Activated CD8-positive, alpha-beta T cell treated with anti-CD3 and anti-CD28 coated beads for 36 hours (primary cell): ENCODE data around the gene SEMA3B. TPM values are rescaled to one million over a fixed set of nuclear protein-coding genes. Genes with fewer than 3 reads are reported as not detected.

Source experiments
- ATAC-seq: fragments of 200-7000 bp; cut with Tn5 transposase; one replicate; pipeline ENCODE4 v1.10.0; 2021; ENCODE audit warnings: mild to moderate bottlenecking, moderate library complexity
- CTCF ChIA-PET: fragments of 350-600 bp; sonication (Branson Sonifier 250); formaldehyde crosslinking; loops from one replicate; lab custom pipeline; 2021; ENCODE audit warnings: antibody characterized with exemption; lab: Charles Lee
- POLR2A ChIA-PET: fragments of 350-600 bp; sonication (Branson Sonifier 250); formaldehyde crosslinking; loops from one replicate; lab custom pipeline; 2021; ENCODE audit warnings: antibody characterized with exemption; lab: Charles Lee
- DNase-seq: peaks from one replicate; pipeline ENCODE4 v3.0.0-alpha.2; 2020
- H3K27ac Mint-ChIP-seq: one replicate; pipeline ENCODE4 v1.8.0; 2021; ENCODE audit warnings: mild to moderate bottlenecking, mixed read lengths
- H3K27me3 Mint-ChIP-seq: one replicate; pipeline ENCODE4 v1.8.0; 2021; ENCODE audit warnings: mixed read lengths
- H3K36me3 Mint-ChIP-seq: one replicate; pipeline ENCODE4 v1.8.0; 2021; ENCODE audit warnings: low read depth, mixed read lengths
- H3K4me1 Mint-ChIP-seq: one replicate; pipeline ENCODE4 v1.8.0; 2021; ENCODE audit warnings: low read depth, mixed read lengths
- H3K4me3 Mint-ChIP-seq: one replicate; pipeline ENCODE4 v1.8.0; 2021; ENCODE audit warnings: mild to moderate bottlenecking, moderate library complexity, mixed read lengths
- H3K9me3 Mint-ChIP-seq: one replicate; pipeline ENCODE4 v1.8.0; 2021; ENCODE audit warnings: mixed read lengths
- CTCF ChIP-seq: fragments of 200-600 bp; IDR thresholded peaks from one replicate; pipeline ENCODE4 v1.8.0; 2022; ENCODE audit warnings: antibody characterized with exemption, mild to moderate bottlenecking
- intact Hi-C: fragments of 100-400 bp; cut with micrococcal nuclease; formaldehyde crosslinking; loops from one replicate; pipeline ENCODE4 v1.10.0; 2022
- total RNA-seq, 2 experiments: library from RNA; stranded (reverse); gene quantifications; one replicate each; pipeline ENCODE4 v1.2.3, GENCODE V29; 2021

The SEMA3B gene
- total RNA-seq, 2 experiments from 2014 or later, result 1.6 to 2.3 TPM

- POLR2A ChIA-PET, result interaction anchor here (0.6 to 13.4 kb wide), 11 partner anchors 8 to 454 kb away, joined by 3 to 126 read pairs (median 3); partner anchors contain the start of genes IFRD2, RASSF1, TUSC2 and ZMYND10
- no peak overlapping the region for H3K27ac Mint-ChIP-seq
- H3K4me1 Mint-ChIP-seq, result peaks cover 37% of the 10 kb centered on the region
- peak overlapping the region; percentile 26 for H3K4me3 Mint-ChIP-seq
- H3K27me3 Mint-ChIP-seq, result no peaks in the 10 kb centered on the region
- no peak for TF ChIP-seq CTCF
- peaks cover 1% of the 10 kb centered on the region for H3K36me3 Mint-ChIP-seq
- intact Hi-C loops, result no loop called here
- CTCF ChIA-PET, result interaction anchor here (1.2 to 3.4 kb wide), 5 partner anchors 9 to 125 kb away, joined by 5 to 10 read pairs (median 8); partner anchors contain the start of genes HYAL3, NAA80 and TUSC2
- ATAC-seq (no peak), DNase-seq (no peak)
- no peaks in the 10 kb centered on the region for H3K9me3 Mint-ChIP-seq
Observed at GRCh38 chr3:50319181-50319893, 50.4 kb downstream of the SEMA3B start.

- DNase-seq, result no peak
Observed at GRCh38 chr3:50319894-50320625, 51.1 kb downstream of the SEMA3B start.

GRCh38 chr3:50320853-50321335, 51.9 kb downstream of the SEMA3B start:
- Mint-ChIP-seq H3K4me1 (peaks cover 39% of the 10 kb centered on the region), H3K9me3 (no peaks in the 10 kb centered on the region), H3K27ac (peak overlapping the region; percentile 80), H3K36me3 (peaks cover 1% of the 10 kb centered on the region), H3K27me3 (no peaks in the 10 kb centered on the region), H3K4me3 (peak overlapping the region; percentile 88)
- DNase-seq (peak; percentile 61), ATAC-seq (peak; percentile 46)
- ChIA-PET CTCF (interaction anchor here (0.7 to 3.4 kb wide), 8 partner anchors 15 to 74 kb away, joined by 3 to 10 read pairs (median 4); partner anchors contain the start of genes CYB561D2 and NPRL2), POLR2A (interaction anchor here (1.1 to 13.4 kb wide), 6 partner anchors 15 to 74 kb away, joined by 3 to 126 read pairs (median 4); partner anchors contain the start of genes RASSF1 and ZMYND10)
- TF ChIP-seq CTCF, result no peak
- intact Hi-C loops, result no loop called here

More at GRCh38 chr3:50319894-50320625, 51.1 kb downstream of the SEMA3B start:
- POLR2A ChIA-PET, result interaction anchor here (1.0 to 13.4 kb wide), 8 partner anchors 9 to 286 kb away, joined by 3 to 126 read pairs (median 4); partner anchors contain the start of genes RASSF1 and ZMYND10
- no peak for ATAC-seq
- Mint-ChIP-seq H3K4me1 (peaks cover 42% of the 10 kb centered on the region), H3K4me3 (peak overlapping the region; percentile 88), H3K9me3 (no peaks in the 10 kb centered on the region), H3K36me3 (peaks cover 1% of the 10 kb centered on the region), H3K27me3 (no peaks in the 10 kb centered on the region), H3K27ac (no peak overlapping the region)
- TF ChIP-seq CTCF, result no peak
- intact Hi-C loops, result no loop called here
- CTCF ChIA-PET, result interaction anchor here (0.8 to 3.4 kb wide), 7 partner anchors 8 to 74 kb away, joined by 3 to 10 read pairs (median 6); partner anchors contain the start of genes CYB561D2, HYAL3, NAA80 and NPRL2

GRCh38 chr3:50321336-50322114, 52.6 kb downstream of the SEMA3B start:
- POLR2A ChIA-PET, result interaction anchor here (1.1 to 13.4 kb wide), 4 partner anchors 14 to 95 kb away, joined by 3 to 126 read pairs (median 4); partner anchors contain the start of gene RASSF1
- Mint-ChIP-seq H3K27me3 (no peaks in the 10 kb centered on the region), H3K27ac (peak overlapping the region; percentile 94), H3K4me1 (peaks cover 37% of the 10 kb centered on the region), H3K36me3 (peaks cover 1% of the 10 kb centered on the region), H3K9me3 (no peaks in the 10 kb centered on the region), H3K4me3 (peak overlapping the region; percentile 78)
- CTCF ChIA-PET, result interaction anchor here (0.7 to 3.4 kb wide), 7 partner anchors 16 to 75 kb away, joined by 3 to 10 read pairs (median 4); partner anchors contain the start of genes CYB561D2 and NPRL2
- ATAC-seq (peak; percentile 73), DNase-seq (peak; percentile 89)
- intact Hi-C loops, result no loop called here
- peak; percentile 64 for TF ChIP-seq CTCF
